Neuronal stem cell (in vitro differentiated cells): Measurements from ENCODE around the gene ZNF398.

ENCODE experiments used
- DNase-seq: peaks from one replicate; pipeline ENCODE4 v3.0.0-alpha.2; 2013; ENCODE audit warnings: low spot score
- H2AFZ ChIP-seq: one replicate; pipeline ENCODE4 v1.6.1; 2013; ENCODE audit warnings: mild to moderate bottlenecking, low read length, inconsistent platforms
- H2AK5ac ChIP-seq: 2 replicates; pipeline ENCODE4 v1.6.1; 2013; ENCODE audit warnings: low read depth, mild to moderate bottlenecking, inconsistent platforms, low read length, moderate library complexity, mixed read lengths
- H2BK120ac ChIP-seq: 2 replicates; pipeline ENCODE4 v1.6.1; 2013; ENCODE audit warnings: low read depth, mild to moderate bottlenecking, inconsistent platforms, low read length, moderate library complexity, mixed read lengths
- H2BK12ac ChIP-seq: one replicate; pipeline ENCODE4 v1.6.1; 2013; ENCODE audit warnings: low read length, inconsistent platforms
- H2BK15ac ChIP-seq: 2 replicates; pipeline ENCODE4 v1.6.1; 2013; ENCODE audit warnings: mild to moderate bottlenecking, low read length, inconsistent platforms, mixed read lengths
- H2BK5ac ChIP-seq: one replicate; pipeline ENCODE4 v1.6.1; 2013; ENCODE audit warnings: inconsistent platforms, mild to moderate bottlenecking, low read length, moderate library complexity
- H3K14ac ChIP-seq: one replicate; pipeline ENCODE4 v1.6.1; 2013; ENCODE audit warnings: low read length, inconsistent platforms
- H3K18ac ChIP-seq: 2 replicates; pipeline ENCODE4 v1.6.1; 2013; ENCODE audit warnings: low read length, inconsistent platforms
- H3K23ac ChIP-seq: 2 replicates; pipeline ENCODE4 v1.6.1; 2013; ENCODE audit warnings: low read depth, mild to moderate bottlenecking, mixed read lengths, low read length, inconsistent platforms; ENCODE audit not compliant: poor library complexity
- H3K27ac ChIP-seq: replicated peaks from 3 replicates; pipeline ENCODE4 v1.5.1; 2013; ENCODE audit warnings: low read length, inconsistent platforms
- H3K27me3 ChIP-seq, 3 experiments: 2 replicates each; pipeline ENCODE4 v1.6.1; 2013; ENCODE audit warnings: low read length in 3 of 3, mild to moderate bottlenecking in 2 of 3, inconsistent platforms in 1 of 3, low read depth in 1 of 3, mixed read lengths in 1 of 3, moderate library complexity in 1 of 3; ENCODE audit not compliant: control insufficient read depth in 3 of 3, insufficient read depth in 3 of 3
- H3K36me3 ChIP-seq, 2 donors: replicated peaks in 1 of 2; 2 replicates each; pipeline ENCODE4 v1.6.1; 2013; ENCODE audit warnings: low read length in 2 of 2; ENCODE audit not compliant: control insufficient read depth in 2 of 2, insufficient read depth in 2 of 2
- H3K4ac ChIP-seq: 2 replicates; pipeline ENCODE4 v1.6.1; 2013; ENCODE audit warnings: inconsistent platforms, mild to moderate bottlenecking, low read length, moderate library complexity
- H3K4me1 ChIP-seq, 2 donors: 1 replicate in 1 of 2; 2 replicates in 1 of 2; pipeline ENCODE4 v1.6.1; 2013; ENCODE audit warnings: low read length in 2 of 2, low read depth in 1 of 2; ENCODE audit not compliant: control insufficient read depth in 2 of 2, insufficient read depth in 1 of 2
- H3K4me2 ChIP-seq: one replicate; pipeline ENCODE4 v1.6.1; 2013; ENCODE audit warnings: mild to moderate bottlenecking, low read length, inconsistent platforms; ENCODE audit not compliant: insufficient read depth, poor library complexity, severe bottlenecking
- H3K4me3 ChIP-seq, 2 donors: 2 replicates each; pipeline ENCODE4 v1.5.1; 2013; ENCODE audit warnings: low read length in 2 of 2, mild to moderate bottlenecking in 2 of 2, inconsistent platforms in 1 of 2, moderate library complexity in 1 of 2
- H3K79me1 ChIP-seq: one replicate; pipeline ENCODE4 v1.6.1; 2013; ENCODE audit warnings: low read depth, mild to moderate bottlenecking, inconsistent platforms, low read length, moderate library complexity
- H3K9ac ChIP-seq: one replicate; pipeline ENCODE4 v1.6.1; 2013; ENCODE audit warnings: mild to moderate bottlenecking, low read depth, low read length, inconsistent platforms; ENCODE audit not compliant: poor library complexity
- H3K9me3 ChIP-seq, 2 donors: replicated peaks in 1 of 2; 2 replicates each; pipeline versions ENCODE3 to v1.6.1; 2013; ENCODE audit warnings: low read length in 2 of 2, mild to moderate bottlenecking in 2 of 2, inconsistent platforms in 1 of 2, low read depth in 1 of 2, mixed read lengths in 1 of 2, moderate library complexity in 1 of 2; ENCODE audit not compliant: control insufficient read depth in 2 of 2, insufficient read depth in 1 of 2
- H4K8ac ChIP-seq: one replicate; pipeline ENCODE4 v1.6.1; 2013; ENCODE audit warnings: low read depth, mild to moderate bottlenecking, inconsistent platforms, low read length, moderate library complexity
- H4K91ac ChIP-seq: one replicate; pipeline ENCODE4 v1.6.1; 2013; ENCODE audit warnings: low read length, low read depth, mild to moderate bottlenecking, inconsistent platforms; ENCODE audit not compliant: poor library complexity
- WGBS, 2 donors: extraction: QIAGEN DNeasy Blood & Tissue Kit; methylation state at CpG; one replicate each; pipeline ENCODE4 v1.1.7; 2013; ENCODE audit warnings: missing lambda C conversion rate in 2 of 2, mixed read lengths in 1 of 2; ENCODE audit not compliant: insufficient read length in 2 of 2, insufficient replicate concordance in 1 of 2; ENCODE audit errors: extremely low coverage in 2 of 2; 5-methylcytosine and 5-hydroxymethylcytosine counted together

ZNF398 gene

GRCh38 chr7:149191851-149192250, 44.6 kb downstream of the ZNF398 start:
- Histone ChIP-seq H3K4me2 (no peak overlapping the region), H2AFZ (peak overlapping the region; percentile 29), H2BK120ac (no peak overlapping the region), H3K9ac (no peak overlapping the region), H4K91ac (no peak overlapping the region), H3K4me1 (peaks cover 5 to 6% of the 10 kb centered on the region in 2 donors), H2BK15ac (no peak overlapping the region), H3K9me3 (no peaks in the 10 kb centered on the region), H3K4ac (no peak overlapping the region), H3K4me3 (no peak overlapping the region), H2AK5ac (no peak overlapping the region), H3K36me3 (peaks cover 0 to under 1% of the 10 kb centered on the region in 2 donors), H3K18ac (no peak overlapping the region), H3K79me1 (peaks cover 6% of the 10 kb centered on the region), H3K23ac (no peak overlapping the region), H2BK12ac (no peak overlapping the region), H4K8ac (peak overlapping the region; percentile 17), H3K14ac (no peak overlapping the region), H3K27me3 (peaks cover 0 to 10% (median 0%) of the 10 kb centered on the region in 3 experiments), H3K27ac (no peak overlapping the region), H2BK5ac (no peak overlapping the region)
- no peak for DNase-seq
- WGBS, 2 donors: no CpG with 5 or more reads among the region's 5 CpGs

GRCh38 chr7:149194799-149195179, 47.5 kb downstream of the ZNF398 start:
- no peak overlapping the region for H4K8ac ChIP-seq

GRCh38 chr7:149195180-149196150, 48.2 kb downstream of the ZNF398 start, which contains the start of gene ZNF282:
Gene ZNF282, plus strand, starts transcription at chr7:149195546. Its CDS starts 44 bp downstream, at chr7:149195590.
- WGBS, 2 donors: no CpG with 5 or more reads among the region's 97 CpGs
- Histone ChIP-seq H3K9ac (peak within 1 kb of the TSS; percentile 97), H2BK5ac (peak within 1 kb of the TSS; percentile 98)

More at GRCh38 chr7:149194799-149195179, 47.5 kb downstream of the ZNF398 start:
- no CpG with 5 or more reads among the region's 4 CpGs for WGBS, 2 donors
- Histone ChIP-seq H2AK5ac (no peak overlapping the region), H3K4me3 (peak overlapping the region; percentile 66 to 96), H3K9me3 (no peaks in the 10 kb centered on the region), H3K9ac (no peak overlapping the region), H3K4ac (no peak overlapping the region), H3K79me1 (peaks cover 8% of the 10 kb centered on the region), H4K91ac (no peak overlapping the region), H3K23ac (no peak overlapping the region), H3K27ac (no peak overlapping the region), H3K4me1 (peaks cover 8% of the 10 kb centered on the region in 2 donors), H2BK15ac (no peak overlapping the region), H3K18ac (no peak overlapping the region), H2BK5ac (no peak overlapping the region), H2AFZ (peak overlapping the region; percentile 99), H2BK12ac (no peak overlapping the region), H3K27me3 (peaks cover 0 to 10% (median 0%) of the 10 kb centered on the region in 3 experiments), H3K14ac (no peak overlapping the region), H2BK120ac (no peak overlapping the region), H3K36me3 (peaks cover 12 to 23% of the 10 kb centered on the region in 2 donors), H3K4me2 (peak overlapping the region; percentile 63)
- DNase-seq: no peak

More at GRCh38 chr7:149195180-149196150, 48.2 kb downstream of the ZNF398 start, which contains the start of gene ZNF282:
- peak within 1 kb of the TSS; percentile 98 for H3K23ac ChIP-seq
- H2BK15ac ChIP-seq: peak within 1 kb of the TSS; percentile 55
- H3K4ac ChIP-seq: no peak within 1 kb of the TSS
- H2BK120ac ChIP-seq: peak within 1 kb of the TSS; percentile 72
- peak within 1 kb of the TSS; percentile 96 for H3K27ac ChIP-seq
- H4K8ac ChIP-seq: no peak within 1 kb of the TSS
- peak within 1 kb of the TSS; percentile 71 for H3K14ac ChIP-seq
- H3K27me3 ChIP-seq: peaks cover 0 to 9% (median 0%) of the 10 kb centered on the region in 3 experiments
- peak within 1 kb of the TSS; percentile 96 to 98 for H3K4me3 ChIP-seq
- H3K18ac ChIP-seq: peak within 1 kb of the TSS; percentile 100
- peak; percentile 85 for DNase-seq
- peaks cover 8% of the 10 kb centered on the region for H3K79me1 ChIP-seq
- peaks cover 8% of the 10 kb centered on the region in 2 donors for H3K4me1 ChIP-seq
- H2AK5ac ChIP-seq: peak within 1 kb of the TSS; percentile 46
- H4K91ac ChIP-seq: no peak within 1 kb of the TSS
- H3K9me3 ChIP-seq: no peaks in the 10 kb centered on the region
- H3K36me3 ChIP-seq: peaks cover 17 to 29% of the 10 kb centered on the region in 2 donors
- H3K4me2 ChIP-seq: peak within 1 kb of the TSS; percentile 63
- peak within 1 kb of the TSS; percentile 99 for H2AFZ ChIP-seq
- H2BK12ac ChIP-seq: no peak within 1 kb of the TSS
